ENCODE results near the gene IDH2. TPM values are rescaled to one million over a fixed set of nuclear protein-coding genes. Genes with fewer than 3 reads are reported as not detected.

Gene IDH2
- total and polyA plus RNA-seq, 8 donors: 53.6 to 128 (median 112) TPM

- FAIRE-seq (no peak), ATAC-seq (no peak), DNase-seq (peak in 1 of 6 donors; percentile 16)
- H3K9me3 ChIP-seq: no peaks in the 10 kb centered on the region
- no peaks in the 10 kb centered on the region for H3K36me3 ChIP-seq
- WGBS, 2 donors: 78 to 87% methylated on average over 7 of the region's 7 CpGs
- peak overlapping the region; percentile 95 to 98 (median 98) for H3K27ac ChIP-seq
- no peak overlapping the region for H3K4me3 ChIP-seq
- TF ChIP-seq CTCF (IDR thresholded peaks at IDR 0.05): no peak
- peaks cover 19 to 28% (median 22%) of the 10 kb centered on the region in 3 donors for H3K4me1 ChIP-seq
- intact Hi-C loops (cut with DNase I): no loop called here
- H3K27me3 ChIP-seq: no peaks in the 10 kb centered on the region
These were observed 3.3 kb upstream of the IDH2 start for GRCh38 chr15:90105521-90105920.

- intact Hi-C loops (cut with DNase I): no loop called here
- Histone ChIP-seq H3K27me3 (no peaks in the 10 kb centered on the region), H3K4me3 (peak overlapping the region in 1 of 4 donors; percentile 14), H3K36me3 (no peaks in the 10 kb centered on the region), H3K27ac (peak overlapping the region; percentile 95 to 98 (median 98)), H3K9me3 (no peaks in the 10 kb centered on the region), H3K4me1 (peaks cover 27 to 38% (median 28%) of the 10 kb centered on the region in 3 donors)
- no peak for FAIRE-seq
- peak; percentile 81 to 90 (median 89) for DNase-seq
- peak; percentile 55 to 62 (median 56) for ATAC-seq
- no peak for TF ChIP-seq CTCF (IDR thresholded peaks at IDR 0.05)
- 6 to 20% methylated on average over 4 of the region's 4 CpGs for WGBS, 2 donors
These were observed 2.3 kb upstream of the IDH2 start for GRCh38 chr15:90104551-90104950.

GRCh38 chr15:90103701-90104329 lies 1.5 kb upstream of the IDH2 start:
- intact Hi-C loops (cut with DNase I): no loop called here
- H3K36me3 ChIP-seq: no peaks in the 10 kb centered on the region
- ATAC-seq: peak; percentile 67 to 72 (median 70)
- peak; percentile 64 to 91 (median 82) for DNase-seq
- no peaks in the 10 kb centered on the region for H3K27me3 ChIP-seq
- H3K9me3 ChIP-seq: no peaks in the 10 kb centered on the region
- H3K4me1 ChIP-seq: peaks cover 28 to 45% (median 35%) of the 10 kb centered on the region in 3 donors
- H3K27ac ChIP-seq: peak overlapping the region; percentile 95 to 98 (median 98)
- 23 to 39% methylated on average over 5 of the region's 5 CpGs for WGBS, 2 donors
- H3K4me3 ChIP-seq: peak overlapping the region in 1 of 4 donors; percentile 97
- no peak for TF ChIP-seq CTCF (IDR thresholded peaks at IDR 0.05)
- FAIRE-seq: no peak

GRCh38 chr15:90101130-90101968 lies 919 bp downstream of the IDH2 start:
- FAIRE-seq (no peak), ATAC-seq (peak; percentile 13 to 38 (median 27)), DNase-seq (peak in 5 of 6 donors; percentile 69 to 87 (median 75))
- Histone ChIP-seq H3K4me3 (peak overlapping the region; percentile 81 to 99 (median 95)), H3K27me3 (no peaks in the 10 kb centered on the region), H3K9me3 (no peaks in the 10 kb centered on the region), H3K4me1 (peaks cover 46 to 64% (median 55%) of the 10 kb centered on the region in 3 donors), H3K27ac (peak overlapping the region; percentile 95 to 98 (median 98)), H3K36me3 (no peaks in the 10 kb centered on the region)
- intact Hi-C loops (cut with DNase I): no loop called here
- TF ChIP-seq CTCF (IDR thresholded peaks at IDR 0.05): no peak
- 1% methylated on average over 31 to 40 of the region's 40 CpGs for WGBS, 2 donors

Data from pancreas (tissue), 10 donors.